ENCODE results near the gene A4GALT. TPM values are rescaled to one million over a fixed set of nuclear protein-coding genes. Genes with fewer than 3 reads are reported as not detected.
A peak's percentile ranks its signal among the peaks of the same experiment; 100 is the strongest.

The A4GALT gene
- total RNA-seq, 1 donor: 11.2 TPM

DNA sequence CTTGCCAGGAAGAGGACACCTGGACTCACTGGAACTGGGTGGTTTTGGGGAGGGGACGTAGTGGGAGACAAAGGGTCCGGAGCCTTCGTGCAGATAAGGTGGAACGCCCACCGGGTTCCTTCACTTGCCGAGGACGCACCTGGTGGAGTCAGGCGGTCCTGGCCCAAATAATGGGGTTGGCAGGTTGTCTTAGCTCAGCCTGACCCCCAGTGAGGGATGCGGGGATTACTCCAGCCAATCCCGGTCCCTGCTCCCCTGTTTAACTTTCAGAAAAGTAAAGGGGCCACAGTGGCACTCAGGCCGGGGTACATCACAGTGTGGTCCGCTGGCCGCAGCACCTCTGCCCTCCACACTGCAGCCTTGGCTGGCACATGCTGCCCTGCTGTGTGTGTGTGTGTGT is 18.0 kb downstream of the A4GALT start:
- H3K4me3 ChIP-seq (ENCODE audit: low read depth, low read length): no peak overlapping the region
- no peak for DNase-seq (ENCODE audit: low read depth)
- TF ChIP-seq, protein P1, sequence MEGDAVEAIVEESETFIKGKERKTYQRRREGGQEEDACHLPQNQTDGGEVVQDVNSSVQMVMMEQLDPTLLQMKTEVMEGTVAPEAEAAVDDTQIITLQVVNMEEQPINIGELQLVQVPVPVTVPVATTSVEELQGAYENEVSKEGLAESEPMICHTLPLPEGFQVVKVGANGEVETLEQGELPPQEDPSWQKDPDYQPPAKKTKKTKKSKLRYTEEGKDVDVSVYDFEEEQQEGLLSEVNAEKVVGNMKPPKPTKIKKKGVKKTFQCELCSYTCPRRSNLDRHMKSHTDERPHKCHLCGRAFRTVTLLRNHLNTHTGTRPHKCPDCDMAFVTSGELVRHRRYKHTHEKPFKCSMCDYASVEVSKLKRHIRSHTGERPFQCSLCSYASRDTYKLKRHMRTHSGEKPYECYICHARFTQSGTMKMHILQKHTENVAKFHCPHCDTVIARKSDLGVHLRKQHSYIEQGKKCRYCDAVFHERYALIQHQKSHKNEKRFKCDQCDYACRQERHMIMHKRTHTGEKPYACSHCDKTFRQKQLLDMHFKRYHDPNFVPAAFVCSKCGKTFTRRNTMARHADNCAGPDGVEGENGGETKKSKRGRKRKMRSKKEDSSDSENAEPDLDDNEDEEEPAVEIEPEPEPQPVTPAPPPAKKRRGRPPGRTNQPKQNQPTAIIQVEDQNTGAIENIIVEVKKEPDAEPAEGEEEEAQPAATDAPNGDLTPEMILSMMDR (IDR thresholded peaks at IDR 0.05; ENCODE audit: insufficient read depth, low read depth, low read length): no peak

DNA sequence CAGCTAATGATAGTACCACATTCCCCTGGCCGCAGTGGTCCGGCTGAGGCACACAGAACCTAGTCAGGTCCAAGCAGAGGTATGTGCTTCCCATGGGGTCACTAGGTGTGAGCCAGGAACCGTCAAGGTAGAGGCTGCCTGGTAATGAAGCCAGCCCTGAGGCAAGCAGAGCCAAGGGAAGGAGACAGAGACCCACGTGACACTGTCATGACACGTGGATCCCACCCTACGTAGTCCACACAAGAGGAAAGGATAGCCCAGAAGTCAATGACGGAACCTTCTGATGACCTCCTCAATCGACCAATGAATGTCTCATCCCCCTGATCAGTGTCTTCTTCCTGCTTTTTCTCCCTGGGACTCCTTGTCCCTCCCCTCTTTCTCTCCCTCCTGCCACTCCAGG is 19.0 kb downstream of the A4GALT start:
- TF ChIP-seq, protein P1 (IDR thresholded peaks at IDR 0.05; ENCODE audit: insufficient read depth, low read depth, low read length): no peak
- no peak for DNase-seq (ENCODE audit: low read depth)
- H3K4me3 ChIP-seq (ENCODE audit: low read depth, low read length): no peak overlapping the region

DNA sequence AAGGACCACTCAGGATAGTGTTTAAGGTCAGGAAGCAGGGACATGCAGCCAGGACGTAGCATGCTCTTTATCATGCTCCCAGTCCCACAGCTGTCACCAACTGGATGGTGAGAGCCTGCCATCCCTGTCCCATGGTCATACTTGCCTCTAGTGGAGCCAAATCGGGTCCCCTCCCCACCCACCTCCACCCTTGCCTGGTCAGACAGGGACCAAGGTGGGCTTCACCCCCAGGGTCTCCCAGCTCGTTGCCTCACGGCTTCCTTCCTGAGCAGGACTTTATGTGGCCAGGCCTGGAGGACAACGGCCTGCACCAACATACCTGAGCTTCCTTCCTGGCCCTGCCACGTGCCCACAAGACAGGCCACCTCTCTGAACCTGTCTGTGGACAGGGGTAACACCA is 19.8 kb downstream of the A4GALT start:
- H3K4me3 ChIP-seq (ENCODE audit: low read depth, low read length): no peak overlapping the region
- DNase-seq (ENCODE audit: low read depth): no peak
- TF ChIP-seq, protein P1 (IDR thresholded peaks at IDR 0.05; ENCODE audit: insufficient read depth, low read depth, low read length): no peak

DNA sequence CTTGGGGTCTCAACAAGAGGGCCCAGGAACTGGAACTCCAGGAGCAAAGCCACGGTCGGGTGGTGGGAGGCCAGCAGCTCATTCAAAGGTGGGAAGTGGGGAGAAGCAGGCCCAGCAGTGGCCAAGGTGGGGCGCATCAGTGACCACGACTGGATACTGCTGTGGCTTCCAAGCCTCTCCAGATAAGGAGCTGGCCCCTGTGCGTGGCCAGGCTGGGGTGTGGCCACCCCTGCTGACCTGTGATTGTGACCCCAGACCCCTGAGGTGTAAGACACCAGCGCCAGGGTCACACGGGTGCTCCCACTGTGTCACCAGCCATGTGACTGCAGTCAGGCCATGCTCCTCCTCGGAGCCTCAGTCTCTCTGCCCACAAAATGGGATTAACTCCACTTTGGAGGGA is 20.3 kb downstream of the A4GALT start:
- DNase-seq (ENCODE audit: low read depth): no peak
- TF ChIP-seq, protein P1 (IDR thresholded peaks at IDR 0.05; ENCODE audit: insufficient read depth, low read depth, low read length): no peak
- H3K4me3 ChIP-seq (ENCODE audit: low read depth, low read length): no peak overlapping the region

DNA sequence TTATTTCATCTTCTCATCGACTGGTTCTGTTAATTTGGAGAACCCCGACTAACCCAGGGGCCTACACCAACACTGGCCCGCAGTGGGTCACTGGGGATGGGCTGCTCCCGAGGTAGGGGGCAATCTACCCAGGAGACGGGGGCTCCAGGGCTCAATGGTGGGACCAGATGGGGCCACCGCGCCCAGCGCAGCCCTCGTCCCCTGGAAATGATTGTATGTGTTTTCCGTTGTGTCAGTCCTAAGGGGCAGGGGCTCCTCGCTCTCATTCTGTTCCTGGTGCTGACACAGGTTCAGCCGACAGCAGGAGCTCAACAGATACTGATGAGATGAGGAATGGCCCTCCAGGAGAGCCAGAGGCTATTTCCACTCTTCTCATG is 20.7 kb downstream of the A4GALT start:
- no peak for DNase-seq (ENCODE audit: low read depth)
- no peak overlapping the region for H3K4me3 ChIP-seq (ENCODE audit: low read depth, low read length)
- TF ChIP-seq, protein P1 (IDR thresholded peaks at IDR 0.05; ENCODE audit: insufficient read depth, low read depth, low read length): no peak

DNA sequence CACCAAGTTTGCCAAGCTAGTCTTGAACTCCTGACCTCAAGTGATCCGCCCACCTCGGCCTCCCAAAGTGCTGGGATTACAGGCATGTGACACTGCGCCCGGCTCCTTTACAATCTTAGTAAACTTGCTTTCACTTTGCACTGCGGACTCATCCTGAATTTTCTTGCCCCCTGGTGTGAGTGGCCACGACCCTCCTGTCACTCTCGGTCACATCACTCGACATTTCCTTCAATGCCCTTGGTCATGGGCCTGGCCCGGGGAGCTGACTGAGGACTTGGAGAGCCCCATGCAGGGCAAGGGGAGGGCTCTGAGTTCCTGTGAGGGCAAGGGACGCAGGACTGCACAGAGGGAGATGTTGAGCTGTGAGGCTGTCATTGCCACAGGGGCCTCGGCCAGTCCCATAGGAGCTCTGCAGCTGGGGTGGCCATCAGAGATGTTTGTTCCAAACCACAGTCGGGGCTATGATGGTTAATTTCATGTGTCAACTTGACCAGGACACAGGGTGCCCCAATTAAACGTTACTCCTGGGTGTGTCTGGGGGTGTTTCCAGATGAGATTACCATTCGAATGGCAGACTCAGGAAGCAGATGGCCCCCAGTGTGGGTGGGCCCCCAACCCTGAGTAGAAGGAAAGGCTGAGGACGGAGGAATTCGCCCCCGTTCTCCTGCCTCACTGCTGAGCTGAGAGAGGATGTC is 21.2 kb downstream of the A4GALT start:
- no peak overlapping the region for H3K4me3 ChIP-seq (ENCODE audit: low read depth, low read length)
- TF ChIP-seq, protein P1 (IDR thresholded peaks at IDR 0.05; ENCODE audit: insufficient read depth, low read depth, low read length): no peak
- DNase-seq (ENCODE audit: low read depth): peak; percentile 48

DNA sequence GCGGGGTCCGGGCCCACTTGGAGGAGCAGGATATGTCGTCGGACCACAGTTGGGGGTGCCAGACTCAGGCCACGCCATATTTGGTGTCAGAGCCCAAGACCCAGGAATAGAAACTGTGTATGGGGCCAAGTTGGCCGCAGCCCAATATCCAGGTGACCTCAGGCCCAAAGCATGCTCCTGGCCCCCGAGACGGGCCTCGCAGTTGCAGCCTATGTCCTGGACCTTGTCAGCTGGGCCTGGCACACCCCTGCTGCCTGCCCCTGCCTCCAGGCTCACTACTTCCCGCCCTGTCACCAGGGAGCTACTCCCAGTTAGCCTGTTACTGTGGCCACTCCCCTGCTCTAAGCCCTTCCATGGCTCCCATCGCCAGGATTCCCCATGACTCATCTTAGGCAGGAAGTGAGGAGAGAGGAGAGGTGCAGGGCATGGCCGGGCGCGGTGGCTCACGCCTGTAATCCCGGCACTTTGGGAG is 23.1 kb downstream of the A4GALT start:
- peak; percentile 89 for DNase-seq (ENCODE audit: low read depth)

More for the DNA sequence above, 23.1 kb downstream of the A4GALT start:
- TF ChIP-seq, protein P1 (IDR thresholded peaks at IDR 0.05; ENCODE audit: insufficient read depth, low read depth, low read length): no peak
- no peak overlapping the region for H3K4me3 ChIP-seq (ENCODE audit: low read depth, low read length)

All from fibroblast of villous mesenchyme (primary cell).